K562 (cell line): Measurements from ENCODE around the gene SERINC5. TPM values are rescaled to one million over a fixed set of nuclear protein-coding genes. Genes with fewer than 3 reads are reported as not detected.
A peak's percentile ranks its signal among the peaks of the same experiment; 100 is the strongest.

Experiments
- ATAC-seq: fragments of 200-7000 bp; cut with Tn5 transposase; 3 replicates; pipeline ENCODE4 v1.9.1; 2020; ENCODE audit warnings: moderate library complexity
- BruUV-seq: library from RNA; stranded (reverse); fragments of 400-500 nt; replicated peaks from 2 replicates; lab custom pipeline; 2021; lab: Mats Ljungman, UMichigan
- CTCF ChIA-PET: fragments of 300-600 bp; formaldehyde crosslinking; extraction: SDS; loops from one replicate; lab custom pipeline; 2021; ENCODE audit warnings: low intra/inter-chr PET ratio; lab: Yijun Ruan, JAX
- POLR2A ChIA-PET: fragments of 300-600, 350-650 bp; sonication (Branson Sonifier 250); formaldehyde crosslinking; extraction: SDS; loops from one replicate; lab custom pipeline; 2021; ENCODE audit warnings: antibody characterized with exemption, inconsistent platforms; lab: Yijun Ruan, JAX
- DNase-seq, 4 experiments: peaks; one replicate each; pipeline versions ENCODE4 v3.0.0 to v3.0.0-alpha.2; 2011 to 2018; ENCODE audit warnings: low spot score in 3 of 4, mixed read lengths in 3 of 4; ENCODE audit errors: extremely low read depth in 1 of 4
- FAIRE-seq: peaks from 2 replicates; lab custom pipeline; 2011; peaks lifted over from hg19 to GRCh38; lab: Jason Lieb, UNC
- H2AFZ ChIP-seq: 2 replicates; pipeline ENCODE4 v1.6.0; 2011; ENCODE audit warnings: low read depth, low read length, control low read depth, inconsistent platforms
- H3K27ac ChIP-seq: fragments of 200-600 bp; 3 replicates; pipeline ENCODE4 v1.8.0; 2011; ENCODE audit warnings: low read depth, mild to moderate bottlenecking, control low read depth, inconsistent platforms, low read length, moderate library complexity, mixed read lengths; ENCODE audit errors: extremely low read depth
- H3K27me3 ChIP-seq, 2 experiments: fragments of 300-600 bp in 1 of 2; 2 replicates in 1 of 2; 3 replicates in 1 of 2; pipeline versions ENCODE4 v1.6.0 to v1.8.0; 2011; ENCODE audit warnings: inconsistent platforms in 2 of 2, low read length in 2 of 2, mild to moderate bottlenecking in 1 of 2, mixed read lengths in 1 of 2, moderate library complexity in 1 of 2; ENCODE audit not compliant: control insufficient read depth in 2 of 2, insufficient read depth in 2 of 2
- H3K36me3 ChIP-seq: fragments of 300-600 bp; 3 replicates; pipeline ENCODE4 v1.8.0; 2011; ENCODE audit warnings: mild to moderate bottlenecking, low read length, inconsistent platforms; ENCODE audit not compliant: control insufficient read depth, insufficient read depth
- H3K4me1 ChIP-seq, 2 experiments: fragments of 200-600 bp in 1 of 2; replicated peaks in 1 of 2; 2 replicates in 1 of 2; 3 replicates in 1 of 2; pipeline versions ENCODE4 v1.5.1 to v1.8.0; 2011; ENCODE audit warnings: inconsistent platforms in 2 of 2, low read length in 2 of 2, mild to moderate bottlenecking in 1 of 2, mixed read lengths in 1 of 2, moderate library complexity in 1 of 2; ENCODE audit not compliant: control insufficient read depth in 2 of 2, insufficient read depth in 2 of 2
- H3K4me2 ChIP-seq: 2 replicates; pipeline ENCODE4 v1.6.1; 2011; ENCODE audit warnings: low read length, control low read depth, inconsistent platforms, mixed read lengths; ENCODE audit not compliant: insufficient read depth
- H3K4me3 ChIP-seq: fragments of 200-600 bp; sonication (generic), shearing (Covaris generic); 2 replicates; pipeline ENCODE4 v1.5.1; 2016; ENCODE audit warnings: control low read depth, inconsistent platforms
- H3K79me2 ChIP-seq: fragments of 200-600 bp; 3 replicates; pipeline ENCODE4 v1.8.0; 2011; ENCODE audit warnings: low read length, inconsistent platforms; ENCODE audit not compliant: control insufficient read depth, insufficient read depth
- H3K9ac ChIP-seq, 2 experiments: 2 replicates each; pipeline versions ENCODE4 v1.6.0 to v1.6.1; 2011; ENCODE audit warnings: low read depth in 2 of 2, low read length in 2 of 2, control low read depth in 1 of 2, inconsistent platforms in 1 of 2, mild to moderate bottlenecking in 1 of 2, mixed read lengths in 1 of 2; ENCODE audit not compliant: insufficient read depth in 1 of 2
- H3K9me1 ChIP-seq: one replicate; pipeline ENCODE4 v1.6.0; 2011; ENCODE audit warnings: inconsistent platforms, mild to moderate bottlenecking, low read length, moderate library complexity; ENCODE audit not compliant: control insufficient read depth, insufficient read depth
- H3K9me3 ChIP-seq: replicated peaks from 2 replicates; pipeline ENCODE4 v1.5.1; 2011; ENCODE audit warnings: low read depth, low read length, inconsistent platforms; ENCODE audit not compliant: control insufficient read depth, insufficient read depth
- H4K20me1 ChIP-seq: replicated peaks from 2 replicates; pipeline ENCODE4 v1.6.1; 2011; ENCODE audit warnings: low read length, inconsistent platforms, mixed read lengths; ENCODE audit not compliant: control insufficient read depth, insufficient read depth
- ADNP ChIP-seq: fragments of 200-800 bp; sonication (Bioruptor generic); IDR thresholded peaks from 2 replicates; pipeline ENCODE4 v1.6.1; 2016; ENCODE audit warnings: missing genetic modification characterization, missing compliant biosample characterization
- EP300 ChIP-seq: IDR thresholded peaks from 2 replicates; pipeline ENCODE4 v1.6.1; 2012; ENCODE audit warnings: low read length, improper control_type of control experiment
- ESRRB ChIP-seq: fragments of 250-450 bp; sonication (Bioruptor Pico); IDR thresholded peaks from 2 replicates; pipeline ENCODE4 v1.5.0; 2020; ENCODE audit warnings: mild to moderate bottlenecking, moderate library complexity, borderline replicate concordance
- FIP1L1 ChIP-seq: fragments of 200-400 bp; formaldehyde crosslinking; IDR thresholded peaks from 2 replicates; pipeline ENCODE4 v1.6.1; 2018; ENCODE audit warnings: mild to moderate bottlenecking, low read depth, low read length; ENCODE audit not compliant: poor library complexity, severe bottlenecking
- GTF2F1 ChIP-seq: IDR thresholded peaks from 2 replicates; pipeline ENCODE4 v1.6.1; 2011; ENCODE audit warnings: low read depth, low read length, improper control_type of control experiment
- HNRNPK ChIP-seq: fragments of 200-400 bp; formaldehyde crosslinking; IDR thresholded peaks from one replicate; pipeline ENCODE4 v1.6.1; 2018; ENCODE audit warnings: mild to moderate bottlenecking, low read depth, low read length; ENCODE audit not compliant: poor library complexity, severe bottlenecking
- MCM3 ChIP-seq: fragments of 450-650 bp; IDR thresholded peaks from 2 replicates; pipeline ENCODE4 v1.6.1; 2016
- MLX ChIP-seq, 2 experiments: fragments of 450-650 bp in 1 of 2; sonication (generic) in 1 of 2; formaldehyde crosslinking; conservative IDR thresholded peaks; 2 replicates each; pipeline versions ENCODE4 v1.4.0 to v1.8.1; 2020 to 2022; ENCODE audit warnings: mild to moderate bottlenecking in 1 of 2, missing genetic modification reagents in 1 of 2
- MYC ChIP-seq, 2 experiments: fragments of 250-450 bp in 1 of 2; sonication (Bioruptor Pico) in 1 of 2; IDR thresholded peaks; 2 replicates each; pipeline versions ENCODE4 v1.5.1 to v1.6.1; 2012 to 2021; ENCODE audit warnings: low read depth in 2 of 2, borderline replicate concordance in 1 of 2, improper control_type of control experiment in 1 of 2, low read length in 1 of 2, mild to moderate bottlenecking in 1 of 2, moderate library complexity in 1 of 2
- RBM17 ChIP-seq: fragments of 200-400 bp; formaldehyde crosslinking; IDR thresholded peaks from 2 replicates; pipeline ENCODE4 v1.6.1; 2017; ENCODE audit warnings: low read depth, mild to moderate bottlenecking, low read length, borderline replicate concordance
- SMARCA5 ChIP-seq: fragments of 450-650 bp; IDR thresholded peaks from 2 replicates; pipeline ENCODE4 v1.6.1; 2016
- SOX6 ChIP-seq: fragments of 450-650 bp; IDR thresholded peaks from 2 replicates; pipeline ENCODE4 v1.6.1; 2014; ENCODE audit warnings: mild to moderate bottlenecking
- TCFL5 ChIP-seq: fragments of 250-450 bp; sonication (Bioruptor Pico); conservative IDR thresholded peaks from 2 replicates; pipeline ENCODE4 v1.6.1; 2021; ENCODE audit warnings: mild to moderate bottlenecking, moderate library complexity, matching md5 sums
- TRIM28 ChIP-seq: fragments of 450-650 bp; IDR thresholded peaks from 2 replicates; pipeline ENCODE4 v1.6.1; 2017
- ZBTB7A ChIP-seq: IDR thresholded peaks from 2 replicates; pipeline ENCODE4 v1.6.1; 2011; ENCODE audit warnings: low read depth, mild to moderate bottlenecking, low read length, moderate library complexity, borderline replicate concordance; ENCODE audit not compliant: control insufficient read depth
- ZBTB8A ChIP-seq: fragments of 450-650 bp; IDR thresholded peaks from 2 replicates; pipeline ENCODE4 v1.6.1; 2018; ENCODE audit warnings: mild to moderate bottlenecking, moderate library complexity; ENCODE audit not compliant: partially characterized antibody
- ZNF124 ChIP-seq: sonication (generic); formaldehyde crosslinking; IDR thresholded peaks from 2 replicates; pipeline ENCODE4 v1.8.1; 2022; ENCODE audit warnings: missing genetic modification reagents
- ZNF77 ChIP-seq: fragments of 250-450 bp; sonication (Bioruptor Pico); IDR thresholded peaks from 2 replicates; pipeline ENCODE4 v1.5.0; 2020
- WGBS: fragments of 100-300 bp; shearing (Covaris generic); methylation state at CpG from one replicate; pipeline ENCODE4 v1.1.6; 2016; ENCODE audit warnings: low coverage, mixed read lengths; ENCODE audit not compliant: insufficient coverage; ENCODE audit errors: missing lambda C conversion rate; 5-methylcytosine and 5-hydroxymethylcytosine counted together
- in situ Hi-C: fragments of 300-500 bp; cut with MboI; formaldehyde crosslinking; loops from 4 replicates; pipeline ENCODE4 v1.15.0; 2018; ENCODE audit warnings: inconsistent platforms, mixed read lengths
- intact Hi-C: fragments of 100-400 bp; cut with micrococcal nuclease; formaldehyde crosslinking; loops from 2 replicates; pipeline ENCODE4 v1.14.2; 2022
- polyA plus RNA-seq, 8 experiments: library from polyadenylated mRNA; depleted of rRNA in 4 of 8; stranded (reverse) in 5 of 8; unstranded in 3 of 8; fragments of >200 nt; fragmentation: Nextera tagmentation in 2 of 8; fragmentation: Illumina TruSeq in 1 of 8; extraction: Ambion mirVana in 2 of 8; extraction: Trizol in 1 of 8; gene quantifications; 2 replicates each; pipeline versions ENCODE4 v1.2.1 to v1.2.3, GENCODE V29; 2011 to 2014; ENCODE audit warnings: inconsistent platforms in 1 of 8, missing spikeins in 1 of 8
- total RNA-seq, 7 experiments: library from RNA; depleted of rRNA in 6 of 7; stranded (reverse); fragments of >200 nt in 6 of 7; fragmentation: Illumina TruSeq in 2 of 7; extraction: Trizol in 2 of 7; gene quantifications; 2 replicates each; pipeline versions ENCODE4 v1.2.1 to v1.2.3, GENCODE V29; 2011 to 2021; ENCODE audit warnings: low replicate concordance in 1 of 7
- TF ChIP-seq, protein P1 (sequence below): fragments of 450-650 bp; IDR thresholded peaks from 2 replicates; pipeline ENCODE4 v1.6.1; 2017; ENCODE audit warnings: mild to moderate bottlenecking, moderate library complexity
- TF ChIP-seq, protein P2 (sequence below): fragments of 250-450 bp; sonication (Bioruptor Pico); IDR thresholded peaks from 2 replicates; pipeline ENCODE4 v1.5.0; 2020; ENCODE audit warnings: mild to moderate bottlenecking, borderline replicate concordance

Gene SERINC5
- total and polyA plus RNA-seq, 9 of the 15 experiments (the other 6 are each of a cell fraction or from before 2014, with no cell fraction given) = 1.4 to 7.9 (median 3.7) TPM

DNA sequence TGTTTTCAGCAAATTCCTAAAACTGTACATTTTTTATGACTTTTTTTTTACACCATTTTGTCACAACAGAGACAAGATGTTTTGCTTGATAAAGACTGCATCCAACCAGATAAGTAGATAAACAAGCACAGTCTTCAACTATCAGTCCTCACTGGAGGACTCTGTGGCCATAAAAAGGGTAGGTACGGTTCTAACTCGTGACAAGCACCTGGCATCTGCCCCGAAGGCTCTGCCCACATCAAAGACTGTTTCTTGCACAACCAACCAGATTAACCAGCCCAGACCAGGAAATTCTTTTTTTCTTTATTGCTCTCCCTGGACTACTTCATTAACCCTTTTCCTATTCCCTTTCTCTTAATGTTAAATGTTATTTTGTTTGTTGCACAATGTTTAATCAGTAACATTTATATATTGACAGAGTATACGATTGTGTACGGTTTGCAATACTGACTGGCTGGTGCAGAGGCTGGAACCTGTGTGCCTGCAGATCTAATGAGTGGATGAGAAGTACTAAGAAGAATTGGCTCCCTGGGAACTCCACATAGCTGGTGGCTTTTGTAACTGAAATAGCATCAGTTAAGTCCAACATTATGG lies 74.1 kb downstream of the SERINC5 start:
- CTCF ChIA-PET = no interaction called here
- Histone ChIP-seq H3K9me1 (no peaks in the 10 kb centered on the region), H3K27ac (no peak overlapping the region), H3K4me3 (no peak overlapping the region), H2AFZ (peak overlapping the region; percentile 38; the same call in 1 of the 2 replicates), H3K4me2 (no peak overlapping the region), H3K4me1 (peaks cover 11 to 33% of the 10 kb centered on the region in 2 experiments; a peak in 4 of 5 replicates), H3K9me3 (no peaks in the 10 kb centered on the region), H3K27me3 (no peaks in the 10 kb centered on the region), H4K20me1 (0 out of 2 replicates have a peak, but pooled peaks cover 7% of the 10 kb centered on the region), H3K36me3 (no peaks in the 10 kb centered on the region), H3K9ac (no peak overlapping the region), H3K79me2 (no peaks in the 10 kb centered on the region)
- BruUV-seq = no TSS peak
- POLR2A ChIA-PET = interaction anchor here (0.8 to 1.7 kb wide), 4 partner anchors 8 to 80 kb away, joined by 3 to 7 read pairs (median 4); no protein-coding TSS in a partner anchor
- peak in 1 of 4 experiments; percentile 40 for DNase-seq
- in situ Hi-C loops = no loop called here
- ATAC-seq = no peak
- no peak for FAIRE-seq
- 20% methylated on average over 5 of the region's 5 CpGs for WGBS
- intact Hi-C loops = no loop called here
- no peak for TF ChIP-seq HNRNPK
- no peak for TF ChIP-seq GTF2F1
- TF ChIP-seq FIP1L1 = no peak
- no peak for TF ChIP-seq TRIM28
- TF ChIP-seq ESRRB (CRISPR knock-in tag) = no peak
- no peak for TF ChIP-seq SMARCA5
- peak; percentile 21; the same call in 1 of the 2 replicates for TF ChIP-seq SOX6
- TF ChIP-seq ZNF124 = no peak
- TF ChIP-seq ZBTB7A = no peak
- no peak for TF ChIP-seq MLX (CRISPR knock-in tag; conservative IDR thresholded peaks at IDR 0.05)
- TF ChIP-seq, protein P1, sequence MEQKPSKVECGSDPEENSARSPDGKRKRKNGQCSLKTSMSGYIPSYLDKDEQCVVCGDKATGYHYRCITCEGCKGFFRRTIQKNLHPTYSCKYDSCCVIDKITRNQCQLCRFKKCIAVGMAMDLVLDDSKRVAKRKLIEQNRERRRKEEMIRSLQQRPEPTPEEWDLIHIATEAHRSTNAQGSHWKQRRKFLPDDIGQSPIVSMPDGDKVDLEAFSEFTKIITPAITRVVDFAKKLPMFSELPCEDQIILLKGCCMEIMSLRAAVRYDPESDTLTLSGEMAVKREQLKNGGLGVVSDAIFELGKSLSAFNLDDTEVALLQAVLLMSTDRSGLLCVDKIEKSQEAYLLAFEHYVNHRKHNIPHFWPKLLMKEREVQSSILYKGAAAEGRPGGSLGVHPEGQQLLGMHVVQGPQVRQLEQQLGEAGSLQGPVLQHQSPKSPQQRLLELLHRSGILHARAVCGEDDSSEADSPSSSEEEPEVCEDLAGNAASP = no peak
- TF ChIP-seq TCFL5 (CRISPR knock-in tag) = 0 out of 2 replicates have a peak, but pooled peaks have one; percentile 0
- peak; percentile 72 for TF ChIP-seq ADNP (tag)
- TF ChIP-seq, protein P2, sequence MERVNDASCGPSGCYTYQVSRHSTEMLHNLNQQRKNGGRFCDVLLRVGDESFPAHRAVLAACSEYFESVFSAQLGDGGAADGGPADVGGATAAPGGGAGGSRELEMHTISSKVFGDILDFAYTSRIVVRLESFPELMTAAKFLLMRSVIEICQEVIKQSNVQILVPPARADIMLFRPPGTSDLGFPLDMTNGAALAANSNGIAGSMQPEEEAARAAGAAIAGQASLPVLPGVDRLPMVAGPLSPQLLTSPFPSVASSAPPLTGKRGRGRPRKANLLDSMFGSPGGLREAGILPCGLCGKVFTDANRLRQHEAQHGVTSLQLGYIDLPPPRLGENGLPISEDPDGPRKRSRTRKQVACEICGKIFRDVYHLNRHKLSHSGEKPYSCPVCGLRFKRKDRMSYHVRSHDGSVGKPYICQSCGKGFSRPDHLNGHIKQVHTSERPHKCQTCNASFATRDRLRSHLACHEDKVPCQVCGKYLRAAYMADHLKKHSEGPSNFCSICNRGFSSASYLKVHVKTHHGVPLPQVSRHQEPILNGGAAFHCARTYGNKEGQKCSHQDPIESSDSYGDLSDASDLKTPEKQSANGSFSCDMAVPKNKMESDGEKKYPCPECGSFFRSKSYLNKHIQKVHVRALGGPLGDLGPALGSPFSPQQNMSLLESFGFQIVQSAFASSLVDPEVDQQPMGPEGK = no peak
- no peak for TF ChIP-seq MCM3
- no peak for TF ChIP-seq RBM17
- no peak for TF ChIP-seq ZNF77 (CRISPR knock-in tag)
- TF ChIP-seq ZBTB8A = no peak
- TF ChIP-seq MYC (IDR thresholded peaks at IDR 0.05; ENCODE audit: low read depth, low read length) = no peak
- no peak for TF ChIP-seq MYC (CRISPR knock-in tag; IDR thresholded peaks at IDR 0.05; ENCODE audit: borderline replicate concordance, low read depth)
- no peak for TF ChIP-seq EP300
